Activated CD4-positive, alpha-beta T cell treated with anti-CD3 and anti-CD28 coated beads for 24 hours (primary cell): Measurements from ENCODE around the gene PRR23C.
"Not testable (repeated sequence)": the region's sequence is repeated elsewhere in the genome, so short reads cannot be mapped to it uniquely, and the experiment has no call there.

ENCODE experiments used
- DNase-seq, 2 donors: peaks; one replicate each; pipeline ENCODE4 v3.0.0-alpha.2; 2020; ENCODE audit warnings: low read depth in 2 of 2

Gene PRR23C

DNA sequence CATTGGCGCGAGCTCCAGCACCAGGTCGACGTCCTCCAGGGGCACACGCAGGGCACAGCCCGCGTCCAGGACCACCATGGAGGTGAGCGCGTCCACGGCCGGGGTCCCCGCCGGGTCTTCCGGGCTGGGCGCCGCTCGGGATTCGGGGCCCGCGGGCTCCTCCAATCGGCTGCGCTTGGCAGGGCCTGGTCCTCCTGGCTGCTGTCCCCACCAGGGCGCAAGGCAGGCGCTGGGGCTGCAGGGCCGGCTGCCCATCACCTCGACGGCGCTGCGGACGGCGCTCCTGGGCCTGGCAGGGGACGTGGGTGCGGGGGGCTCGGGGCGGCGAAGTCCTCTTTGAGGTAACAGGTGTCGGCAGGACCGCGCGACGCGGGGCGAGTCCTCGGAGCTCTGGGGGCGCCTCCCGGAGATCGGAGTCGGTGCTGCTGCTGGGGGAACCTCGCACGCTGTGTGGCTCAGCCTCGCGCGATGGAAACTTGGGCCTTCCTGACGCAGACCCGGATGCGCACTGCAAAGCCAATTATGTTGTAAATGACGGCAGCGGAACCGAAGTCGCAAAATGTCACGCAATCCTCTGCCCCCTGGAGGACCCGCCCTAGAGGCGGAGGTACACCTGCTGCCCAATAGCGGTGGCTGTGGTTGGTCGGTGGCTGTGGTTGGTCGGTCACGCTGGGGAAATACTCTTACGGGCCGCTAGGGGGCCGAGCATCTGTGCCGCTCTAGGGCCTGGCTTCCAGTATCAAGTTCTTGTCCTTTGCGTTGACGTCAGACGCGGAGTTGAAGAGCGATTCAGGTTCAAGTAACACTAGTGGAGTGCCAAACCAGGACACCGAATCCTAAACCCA is at the start of gene PRR23C:
Gene PRR23C (minus strand): TSS at position 527 of the 845 bp plus-strand sequence. CDS start 272 bp downstream, at position 255.
- DNase-seq = no peak

DNA sequence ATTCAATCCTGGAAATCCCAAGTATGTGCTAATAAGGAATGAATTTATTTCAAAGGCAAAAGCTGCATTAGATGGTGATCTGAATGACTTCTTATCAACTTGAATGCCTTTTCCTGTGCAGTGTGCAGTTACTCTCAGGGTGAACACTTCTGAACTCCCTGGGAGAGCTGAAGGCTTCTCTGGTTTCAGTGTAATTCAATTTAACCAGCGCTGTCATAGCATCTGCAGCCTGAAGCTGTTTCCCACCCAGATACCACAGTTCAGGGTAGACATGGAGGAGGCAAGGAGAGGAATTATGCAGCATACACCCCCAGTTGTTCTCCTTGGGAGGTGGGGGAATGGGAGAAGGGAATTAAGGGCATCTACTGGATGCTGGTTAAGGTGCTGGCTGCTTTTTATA is 49.1 kb upstream of the PRR23C start:
- no peak for DNase-seq

DNA sequence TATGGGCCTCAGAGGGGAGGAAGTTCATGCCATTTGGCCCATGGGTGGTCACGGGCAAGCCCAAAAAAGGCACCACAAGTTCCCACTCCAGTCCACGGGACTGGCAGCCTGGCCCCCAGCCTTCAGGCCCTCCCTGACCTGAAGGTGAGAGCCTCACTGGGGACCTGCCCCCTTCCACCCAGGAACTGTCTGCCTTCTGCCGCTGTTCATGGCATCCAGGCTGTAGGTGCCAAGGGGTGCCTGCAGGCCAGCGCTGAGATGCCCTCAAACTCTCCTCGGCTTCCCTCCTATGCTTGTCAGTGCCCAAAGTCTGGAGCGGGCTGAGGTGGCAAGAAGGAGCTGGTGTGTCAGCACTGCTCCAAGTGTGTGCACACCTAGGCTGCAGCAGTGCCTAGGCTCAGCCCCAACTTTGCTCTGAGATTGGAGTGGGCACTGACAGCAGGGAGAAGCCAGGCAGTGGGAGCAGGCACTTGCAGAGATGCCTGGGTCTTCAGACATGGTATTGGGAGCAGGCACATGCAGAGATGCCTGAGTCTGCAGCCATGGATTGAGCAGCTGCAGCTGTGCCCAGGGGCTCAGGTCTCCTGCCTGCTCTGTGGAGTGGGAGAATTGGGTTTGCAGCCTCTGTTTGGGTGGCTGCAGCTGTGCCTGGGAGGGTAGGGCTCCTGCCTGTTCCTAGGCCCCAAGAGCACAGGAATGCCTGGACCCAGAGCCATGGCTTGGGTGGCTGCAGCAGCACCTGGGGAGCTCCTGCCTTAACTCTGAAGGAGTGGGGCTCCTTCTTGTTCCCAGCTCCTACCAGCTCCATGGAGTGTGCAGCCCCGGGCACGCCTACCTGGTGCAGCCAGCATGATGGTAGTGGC is 44.0 kb upstream of the PRR23C start:
- no peak for DNase-seq

DNA sequence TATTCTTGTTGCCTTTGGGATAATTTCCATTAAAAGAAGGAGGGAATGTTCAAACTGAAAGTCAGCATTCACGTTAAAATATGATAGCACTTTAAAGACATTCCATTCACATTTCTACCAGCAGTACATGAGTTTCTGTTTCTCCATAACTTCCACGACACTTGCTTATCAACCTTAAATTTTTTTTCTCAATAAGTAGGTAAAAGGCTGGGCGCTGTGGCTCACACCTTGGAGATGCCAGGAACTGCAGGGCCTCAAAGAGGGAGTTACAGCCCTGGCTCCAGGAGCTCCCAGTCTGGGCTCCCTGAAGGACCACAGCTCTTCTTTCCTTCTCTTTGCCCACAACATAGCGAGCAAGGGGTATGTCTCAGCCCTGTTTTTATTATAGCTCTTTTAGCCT is 42.9 kb upstream of the PRR23C start:
- no peak for DNase-seq

DNA sequence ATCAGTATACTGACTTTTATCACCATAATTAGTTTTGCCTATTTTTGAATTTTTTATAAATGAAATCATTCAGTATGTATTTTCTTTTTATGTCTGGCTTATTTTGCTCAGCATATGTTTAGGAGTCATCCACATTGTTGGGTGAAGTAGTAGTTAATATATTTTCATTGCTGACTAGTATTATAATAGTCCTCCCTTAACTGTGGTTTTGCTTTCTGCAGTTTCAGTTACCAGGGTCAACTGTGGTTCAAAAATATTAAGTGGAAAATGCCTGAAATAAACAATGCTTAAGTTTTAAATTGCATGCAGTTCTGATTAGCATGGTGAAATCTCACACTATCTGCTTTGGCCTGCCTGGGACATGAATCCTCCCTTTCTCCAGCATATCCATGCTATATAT is 39.5 kb upstream of the PRR23C start:
- DNase-seq = no peak

DNA sequence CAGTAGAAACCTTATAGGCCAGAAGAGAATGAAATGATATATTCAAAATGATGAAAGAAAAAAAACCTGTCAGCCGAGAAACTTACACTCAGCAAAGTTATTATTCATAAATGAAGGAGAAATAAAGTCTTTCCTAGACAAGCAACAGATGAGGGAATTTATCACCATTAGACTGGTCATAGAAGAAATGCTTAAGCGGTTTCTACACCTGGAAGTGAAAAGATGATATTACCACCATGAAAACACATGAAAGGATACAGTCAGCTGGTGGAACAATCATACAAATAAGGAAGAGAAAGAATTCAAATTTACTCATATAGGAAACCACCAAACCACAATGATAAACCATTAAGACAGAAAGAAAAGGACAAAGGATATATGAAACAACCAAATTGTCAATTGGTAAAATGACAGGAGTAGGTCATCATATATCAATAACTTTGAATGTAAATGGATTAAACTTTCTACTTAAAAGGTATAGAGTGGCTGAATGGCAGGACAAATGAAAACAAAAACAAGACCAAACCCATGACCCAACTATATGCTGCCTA is 29.9 kb upstream of the PRR23C start:
- DNase-seq = no peak

DNA sequence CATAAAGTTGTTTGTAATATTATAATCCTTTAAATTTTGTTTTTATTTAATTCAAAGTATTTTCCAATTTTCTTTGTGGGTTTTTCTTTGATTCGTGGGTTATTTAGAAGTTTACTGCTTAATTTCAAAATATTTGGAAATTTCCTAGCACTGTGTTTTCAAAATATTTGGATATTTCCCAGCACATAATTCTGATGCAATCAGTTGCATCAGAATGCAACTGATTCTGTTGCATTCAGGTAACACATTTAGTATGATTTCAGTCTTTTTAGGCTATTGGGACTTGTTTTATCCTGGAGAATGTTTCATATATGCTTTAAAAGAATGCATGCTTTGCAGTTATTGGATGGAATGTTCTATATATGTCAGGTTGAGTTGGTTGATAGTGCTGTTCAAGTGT is 18.2 kb upstream of the PRR23C start:
- no peak for DNase-seq

DNA sequence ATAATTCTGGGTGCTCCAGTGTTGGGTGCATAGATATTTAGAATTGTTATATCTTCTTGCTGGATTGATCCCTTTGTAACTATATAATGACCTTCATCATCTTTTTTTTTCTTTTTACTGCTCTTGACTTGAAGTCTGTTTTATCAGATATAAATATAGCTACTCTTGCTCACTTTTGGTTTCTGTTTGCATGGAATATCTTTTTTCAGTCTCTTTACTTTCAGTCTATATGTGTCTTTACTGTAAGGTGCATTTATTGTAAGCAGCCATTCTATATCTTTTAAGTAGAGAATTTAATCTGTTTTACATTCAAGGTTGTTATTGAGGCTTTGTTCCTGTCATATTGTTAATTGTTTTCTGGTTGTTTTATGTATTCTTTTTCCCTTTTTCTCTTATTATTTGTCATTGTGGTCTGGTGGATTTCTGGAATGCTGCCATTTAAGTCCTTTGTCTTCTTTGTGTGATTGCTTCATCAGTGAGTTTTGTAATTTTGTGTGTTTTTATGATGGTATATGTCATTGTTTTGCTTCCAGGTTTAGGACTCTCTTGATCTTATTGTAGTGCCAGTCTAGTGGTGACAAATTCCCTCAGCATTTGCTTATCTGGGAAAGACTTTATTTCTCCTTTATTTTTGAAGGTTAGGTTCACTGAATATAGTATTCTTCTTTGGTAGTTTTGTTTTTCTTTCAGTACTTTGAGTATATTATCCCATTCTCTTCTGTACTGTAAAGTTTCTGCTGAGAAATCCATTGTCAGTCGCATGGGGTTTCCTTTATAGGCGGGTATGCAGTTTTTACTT is 8.3 kb upstream of the PRR23C start:
- DNase-seq = no peak

DNA sequence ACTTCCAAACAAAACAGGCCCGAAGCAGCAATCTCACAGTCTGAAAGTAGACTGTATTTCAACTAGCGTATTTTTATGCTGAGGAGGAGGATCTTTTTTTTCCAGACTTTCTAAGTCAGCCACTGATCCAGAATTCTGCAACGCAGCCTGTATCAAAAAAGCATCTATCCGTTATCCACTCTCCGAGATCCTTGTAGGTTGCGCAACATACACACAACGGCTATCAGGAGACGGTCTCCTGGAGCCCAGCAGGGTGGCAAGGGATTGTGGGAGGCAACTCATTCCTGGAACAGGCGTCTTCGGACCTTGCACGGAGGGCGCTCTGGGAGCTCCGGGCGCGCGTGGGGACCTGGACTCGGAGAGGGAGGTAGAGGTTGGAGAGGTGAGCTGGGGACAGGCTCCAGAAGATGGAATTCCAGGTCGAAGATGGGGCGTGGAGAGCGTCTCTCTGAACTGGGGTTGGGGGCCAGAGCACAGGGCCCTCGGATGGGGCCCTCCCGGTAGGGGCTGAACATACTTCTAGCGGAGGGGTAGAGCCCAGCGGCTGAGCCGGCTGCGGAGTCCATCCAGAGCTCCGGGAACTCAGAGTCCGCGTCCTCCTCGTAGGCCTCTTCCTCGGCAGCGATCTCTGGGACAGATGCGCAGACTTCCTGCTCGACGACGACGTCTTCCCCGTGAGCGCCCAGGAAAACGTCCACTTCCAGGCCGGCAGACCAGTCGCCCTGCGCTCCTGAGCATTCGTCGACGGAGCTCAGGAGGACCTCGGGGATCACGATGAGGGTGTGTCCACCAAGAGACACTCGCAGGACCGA is 932 bp downstream of the PRR23C start:
- no peak for DNase-seq

DNA sequence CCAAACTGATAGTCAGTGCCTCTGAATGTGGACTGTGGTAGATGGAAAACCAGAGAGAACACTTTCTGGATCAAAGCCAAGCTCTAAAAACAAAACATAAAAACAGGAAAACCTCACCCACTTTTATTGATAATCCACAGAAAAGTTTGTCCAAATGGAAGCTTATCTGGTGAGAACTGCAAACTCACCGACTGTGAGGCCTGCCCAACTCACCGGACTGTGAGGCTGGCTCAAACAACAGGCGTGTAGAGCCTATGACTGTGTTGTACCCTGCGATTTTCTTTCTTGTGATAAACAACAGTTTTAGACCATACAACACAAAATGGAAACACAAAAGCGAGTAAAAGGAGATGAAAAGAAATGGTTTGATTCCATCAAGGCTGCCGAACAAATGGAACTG is 7.2 kb downstream of the PRR23C start:
- DNase-seq = no peak

DNA sequence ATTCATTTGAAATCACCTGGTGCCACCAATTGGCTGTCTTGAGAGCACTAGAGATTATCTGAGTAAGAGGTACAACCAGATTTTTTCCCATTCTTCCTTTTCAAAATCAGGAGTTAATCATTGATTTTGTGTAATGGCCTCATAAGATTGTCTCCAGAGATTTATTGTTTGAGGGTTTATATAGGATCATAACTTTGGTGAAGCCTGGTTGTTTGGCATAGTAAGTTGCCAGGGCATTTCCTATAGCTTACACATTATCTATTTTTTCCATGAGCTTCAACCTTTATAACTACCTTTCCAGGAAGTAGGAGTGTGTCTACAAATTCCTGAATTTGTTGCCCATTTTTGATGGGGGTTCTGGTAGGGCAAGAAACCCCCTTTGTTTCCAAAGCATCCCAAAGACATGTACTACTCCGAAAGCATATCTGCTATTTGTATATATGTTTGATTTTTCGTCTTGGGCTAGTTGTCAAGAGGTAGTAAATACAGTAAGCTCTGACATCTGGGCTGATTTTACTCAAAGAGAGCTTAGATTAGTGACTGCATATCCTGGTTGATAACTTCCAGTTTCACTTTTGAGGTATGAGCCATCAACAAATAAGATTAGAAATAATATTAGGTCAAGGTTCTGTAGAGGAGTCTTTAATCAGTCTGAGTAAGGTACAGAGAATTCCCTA is 12.2 kb downstream of the PRR23C start:
- no peak for DNase-seq

DNA sequence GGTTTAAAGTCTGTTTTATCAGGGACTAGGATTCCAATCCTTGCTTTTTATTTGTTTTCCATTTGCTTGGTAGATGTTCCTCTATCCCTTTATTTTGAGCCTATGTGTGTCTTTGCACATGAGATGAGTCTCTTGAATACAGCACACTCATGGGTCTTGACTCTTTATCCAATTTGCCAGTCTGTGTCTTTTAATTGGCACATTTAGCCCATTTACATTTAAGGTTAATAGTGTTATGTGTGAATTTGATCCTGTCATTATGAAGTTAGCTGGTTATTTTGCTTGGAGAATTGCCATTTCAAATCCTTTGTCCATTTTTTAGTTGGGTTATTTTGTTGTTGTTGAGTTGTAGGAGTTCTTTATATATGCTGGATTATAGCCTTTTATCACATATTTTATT is 14.1 kb downstream of the PRR23C start:
- DNase-seq = not testable (repeated sequence)

DNA sequence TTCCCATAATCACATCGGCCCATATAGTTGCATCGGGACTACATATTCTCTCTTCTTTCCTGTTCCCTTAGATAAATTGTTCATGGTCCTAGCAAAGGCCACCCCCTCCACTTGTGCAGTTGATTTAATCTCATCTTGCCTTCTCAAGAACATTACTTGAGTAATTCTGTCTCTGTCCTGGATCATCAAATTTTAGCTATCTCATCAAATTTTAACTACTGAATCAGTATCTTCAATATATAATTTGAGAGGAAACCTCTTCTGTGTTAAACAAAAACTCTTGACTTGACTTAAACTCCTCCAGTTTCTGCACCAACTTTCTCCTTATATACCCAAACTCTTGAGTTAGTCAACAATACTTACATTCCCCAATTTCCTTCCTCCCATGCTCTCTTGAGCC is 19.7 kb downstream of the PRR23C start:
- no peak for DNase-seq

DNA sequence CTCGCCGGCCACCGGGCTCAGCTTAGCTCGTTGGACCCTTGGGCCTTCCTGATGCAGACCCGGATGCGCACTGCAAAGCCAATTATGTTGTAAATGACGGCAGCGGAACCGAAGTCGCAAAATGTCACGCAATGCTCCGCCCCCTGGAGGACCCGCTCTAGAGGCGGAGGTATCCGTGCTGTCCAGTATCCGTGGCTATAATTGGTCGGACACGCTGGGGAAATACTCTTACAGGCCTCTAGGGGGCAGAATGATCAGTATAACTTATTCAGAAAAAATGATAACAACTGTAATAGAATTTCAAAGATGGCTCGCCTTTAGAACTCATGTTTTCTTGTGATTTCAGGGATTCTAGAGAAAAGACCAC is 23.8 kb downstream of the PRR23C start, which contains the start of gene PRR23B:
Gene PRR23B (minus strand): TSS at position 59 of the 367 bp plus-strand sequence. CDS start 265 bp downstream, outside the sequence.
- DNase-seq = no peak

DNA sequence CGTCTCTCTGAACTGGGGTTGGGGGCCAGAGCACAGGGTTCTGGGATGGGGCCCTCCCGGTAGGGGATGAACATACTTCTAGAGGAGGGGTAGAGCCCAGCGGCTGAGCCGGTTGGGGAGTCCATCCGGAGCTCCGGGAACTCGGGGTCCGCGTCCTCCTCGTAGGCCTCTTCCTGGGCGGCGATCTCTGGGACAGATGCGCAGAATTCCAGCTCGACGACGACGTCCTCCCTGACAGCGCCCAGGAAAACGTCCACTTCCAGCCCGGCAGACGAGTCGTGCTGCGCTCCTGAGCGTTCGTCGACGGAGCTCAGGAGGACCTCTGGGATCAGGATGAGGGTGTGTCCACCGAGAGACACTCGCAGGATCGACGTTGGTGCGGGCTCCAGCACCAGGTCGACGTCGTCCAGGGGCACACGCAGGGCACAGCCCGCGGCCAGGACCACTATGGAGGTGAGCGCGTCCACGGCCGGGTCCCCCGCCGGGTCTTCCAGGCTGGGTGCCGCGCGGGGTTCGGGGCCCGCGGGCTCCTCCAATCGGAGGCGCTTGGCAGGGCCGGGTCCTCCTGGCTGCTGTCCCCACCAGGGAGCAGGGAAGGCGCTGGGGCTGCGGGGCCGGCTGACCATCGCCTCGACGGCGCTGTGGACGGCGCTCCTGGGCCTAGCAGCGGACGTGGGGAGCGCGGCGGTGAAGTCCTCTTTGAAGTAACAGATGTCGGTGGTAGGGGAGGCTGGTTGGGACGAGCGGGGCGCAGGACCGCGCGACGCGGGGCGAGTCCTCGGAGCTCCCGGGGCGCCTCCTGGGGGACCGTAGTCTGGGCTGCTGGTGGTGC is 24.4 kb downstream of the PRR23C start:
- DNase-seq = no peak

DNA sequence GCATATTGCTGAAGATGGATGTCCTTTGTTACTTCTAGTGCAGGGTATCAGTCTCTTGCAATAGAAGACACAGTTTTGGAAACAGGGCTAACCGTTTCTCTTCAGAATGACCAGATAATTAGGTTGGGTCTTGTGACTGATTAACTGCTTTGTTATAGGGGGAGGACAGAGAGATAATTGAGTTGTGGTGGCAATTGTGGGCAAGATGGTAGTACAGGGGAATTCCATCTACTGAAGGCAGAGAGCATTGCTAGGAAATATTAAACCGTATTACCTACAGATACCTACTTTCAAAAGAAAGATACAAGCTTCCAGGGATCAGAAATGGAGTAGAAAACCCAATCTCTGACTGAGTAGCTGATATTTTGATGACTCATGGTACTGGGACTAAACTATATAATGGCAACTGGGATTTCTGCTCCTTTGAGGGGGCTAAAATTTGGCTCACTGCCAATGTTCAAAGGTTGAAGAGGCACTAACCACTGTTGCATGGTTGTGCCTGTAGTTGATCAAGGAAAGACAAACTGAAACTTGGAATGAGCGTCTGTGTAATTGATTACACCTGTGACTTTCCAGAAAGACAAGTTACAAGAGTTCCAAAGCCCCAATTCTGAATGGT is 28.2 kb downstream of the PRR23C start:
- no peak for DNase-seq

DNA sequence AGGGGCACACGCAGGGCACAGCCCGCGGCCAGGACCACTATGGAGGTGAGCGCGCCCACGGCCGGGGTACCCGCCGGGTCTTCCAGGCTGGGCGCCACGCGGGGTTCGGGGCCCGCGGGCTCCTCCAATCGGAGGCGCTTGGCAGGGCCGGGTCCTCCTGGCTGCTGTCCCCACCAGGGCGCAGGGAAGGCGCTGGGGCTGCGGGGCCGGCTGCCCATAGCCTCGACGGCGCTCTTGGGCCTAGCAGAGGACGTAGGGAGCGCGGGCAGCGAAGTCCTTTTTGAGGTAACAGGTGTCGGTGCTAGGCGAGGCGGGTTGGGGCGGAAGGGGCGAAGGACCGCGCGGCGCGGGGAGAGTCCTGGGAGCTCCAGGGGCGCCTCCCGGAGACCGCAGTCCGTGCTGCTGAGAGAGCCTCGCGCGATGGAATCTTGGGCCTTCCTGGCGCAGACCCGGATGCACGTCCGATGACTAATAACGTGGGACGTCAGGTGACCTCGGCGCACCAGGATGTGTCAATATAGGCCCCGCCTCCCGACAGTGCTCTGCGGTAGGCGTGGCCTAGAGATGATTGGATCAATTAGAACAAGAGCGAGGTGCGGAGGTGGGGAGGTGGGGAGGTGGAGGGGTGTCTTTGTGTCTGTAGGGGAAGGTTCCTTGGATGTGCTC is 38.5 kb downstream of the PRR23C start, which contains the start of gene PRR23A:
Gene PRR23A (minus strand): TSS at position 218 of the 666 bp plus-strand sequence. CDS start 0 bp downstream, at position 218.
- no peak for DNase-seq

DNA sequence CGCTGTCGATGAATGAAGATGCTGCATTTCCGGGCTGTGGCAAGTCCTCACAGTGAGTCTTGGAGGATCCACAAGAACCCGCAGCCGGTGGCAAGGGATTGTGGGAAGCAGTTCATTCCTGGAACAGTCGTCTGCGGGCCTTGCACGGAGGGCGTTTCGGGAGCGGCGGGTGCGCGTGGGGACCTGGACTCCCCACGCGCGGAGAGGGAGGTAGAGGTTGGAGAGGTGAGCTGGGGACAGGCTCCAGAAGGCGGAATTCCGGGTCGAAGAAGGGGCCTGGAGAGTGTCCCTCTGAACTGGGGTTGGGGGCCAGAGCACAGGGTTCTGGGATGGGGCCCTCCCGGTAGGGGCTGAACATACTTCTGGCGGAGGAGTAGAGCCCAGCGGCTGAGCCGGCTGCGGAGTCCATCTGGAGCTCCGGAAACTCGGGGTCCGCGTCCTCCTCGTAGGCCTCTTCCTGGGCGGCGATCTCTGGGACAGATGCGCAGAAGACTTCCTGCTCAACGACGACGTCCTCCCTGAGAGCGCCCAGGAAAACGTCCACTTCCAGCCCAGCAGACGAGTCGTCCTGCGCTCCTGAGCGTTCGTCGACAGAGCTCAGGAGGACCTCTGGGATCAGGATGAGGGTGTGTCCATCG is 39.2 kb downstream of the PRR23C start:
- no peak for DNase-seq
